HG02981 (cell line): ENCODE results near the gene PCYT1A.
A peak's percentile ranks its signal among the peaks of the same experiment; 100 is the strongest.
"Not testable (repeated sequence)": the region's sequence is repeated elsewhere in the genome, so short reads cannot be mapped to it uniquely, and the experiment has no call there.

Experiments
- ATAC-seq: cut with Tn5 transposase; IDR thresholded peaks from one replicate; pipeline ENCODE4 v1.9.1; 2021; ENCODE audit warnings: mild to moderate bottlenecking, moderate library complexity; ENCODE audit not compliant: unreplicated experiment

The PCYT1A gene

GRCh38 chr3:196216681-196217211 is 70.8 kb downstream of the PCYT1A start:
- ATAC-seq, result no peak

GRCh38 chr3:196216089-196216564 is 71.4 kb downstream of the PCYT1A start, which contains the start of gene SLC51A:
Gene SLC51A, plus strand, starts transcription at chr3:196216534. Its CDS starts 179 bp downstream, at chr3:196216713.
- ATAC-seq, result no peak

GRCh38 chr3:196215493-196216020 is 72.0 kb downstream of the PCYT1A start:
- ATAC-seq, result no peak

GRCh38 chr3:196214783-196215441 is 72.6 kb downstream of the PCYT1A start:
- no peak for ATAC-seq

GRCh38 chr3:196210673-196211556 is 76.6 kb downstream of the PCYT1A start, which contains the start of gene ZDHHC19:
Gene ZDHHC19, minus strand, starts transcription at chr3:196211400. Its CDS starts 85 bp downstream, at chr3:196211315.
- no peak for ATAC-seq

GRCh38 chr3:196209944-196210672 is 77.4 kb downstream of the PCYT1A start:
- ATAC-seq, result not testable (repeated sequence)

- ATAC-seq, result no peak
These were observed 78.4 kb downstream of the PCYT1A start for GRCh38 chr3:196208942-196209695.

- peak; percentile 41 for ATAC-seq
These were observed 79.5 kb downstream of the PCYT1A start for GRCh38 chr3:196207833-196208607.

- no peak for ATAC-seq
These were observed 80.2 kb downstream of the PCYT1A start for GRCh38 chr3:196207159-196207832.

- ATAC-seq, result not testable (repeated sequence)
These were observed 81.9 kb downstream of the PCYT1A start for GRCh38 chr3:196205442-196206205.

- no peak for ATAC-seq
These were observed 83.7 kb downstream of the PCYT1A start for GRCh38 chr3:196203846-196204245.

GRCh38 chr3:196202516-196202970 is 85.0 kb downstream of the PCYT1A start:
- no peak for ATAC-seq

- no peak for ATAC-seq
These were observed 88.5 kb downstream of the PCYT1A start for GRCh38 chr3:196198771-196199753.

GRCh38 chr3:196198081-196198675 is 89.3 kb downstream of the PCYT1A start:
- no peak for ATAC-seq

- no peak for ATAC-seq
These were observed 90.0 kb downstream of the PCYT1A start for GRCh38 chr3:196197524-196197923.

- ATAC-seq, result no peak
These were observed 91.8 kb downstream of the PCYT1A start for GRCh38 chr3:196195664-196196265.
